Lower leg skin (tissue), 4 donors: Measurements from ENCODE around the gene CNTRL. TPM values are rescaled to one million over a fixed set of nuclear protein-coding genes. Genes with fewer than 3 reads are reported as not detected.

Source experiments
- DNase-seq, 2 donors: peaks; one replicate each; pipeline ENCODE4 v3.0.0-alpha.2; 2019; ENCODE audit warnings: low spot score in 2 of 2
- H3K4me3 ChIP-seq: fragments of 200-600 bp; sonication (generic); 2 replicates; pipeline ENCODE4 v1.5.1; 2017; ENCODE audit warnings: mild to moderate bottlenecking, low read depth; ENCODE audit not compliant: poor library complexity, severe bottlenecking
- POLR2A ChIP-seq, 2 donors: fragments of 450-650 bp; IDR thresholded peaks; one replicate each; pipeline ENCODE4 v1.6.1; 2016 to 2017; ENCODE audit warnings: antibody characterized with exemption in 2 of 2, mild to moderate bottlenecking in 1 of 2, moderate library complexity in 1 of 2
- WGBS, 2 donors: methylation state at CpG; one replicate each; pipeline ENCODE4 v1.1.5; 2018; 5-methylcytosine and 5-hydroxymethylcytosine counted together
- intact Hi-C: fragments of 100-400 bp; cut with DNase I; formaldehyde crosslinking; loops from one replicate; pipeline ENCODE4 v1.15.0; 2023; ENCODE audit warnings: low total_unique reads
- total RNA-seq, 4 donors: library from RNA; depleted of rRNA; stranded (reverse); fragments of >200 nt; gene quantifications; one replicate each; pipeline ENCODE4 v1.1.0, GENCODE V29; 2016
- TF ChIP-seq, protein P1 (sequence below), 3 donors: fragments of 450-650 bp; IDR thresholded peaks; one replicate each; pipeline ENCODE4 v1.5.1; 2016; ENCODE audit warnings: antibody characterized with exemption in 3 of 3, mild to moderate bottlenecking in 3 of 3, moderate library complexity in 2 of 3

CNTRL gene
- total RNA-seq, 4 donors from 2014 or later, result 7.7 to 11.4 (median 9.0) TPM

DNA sequence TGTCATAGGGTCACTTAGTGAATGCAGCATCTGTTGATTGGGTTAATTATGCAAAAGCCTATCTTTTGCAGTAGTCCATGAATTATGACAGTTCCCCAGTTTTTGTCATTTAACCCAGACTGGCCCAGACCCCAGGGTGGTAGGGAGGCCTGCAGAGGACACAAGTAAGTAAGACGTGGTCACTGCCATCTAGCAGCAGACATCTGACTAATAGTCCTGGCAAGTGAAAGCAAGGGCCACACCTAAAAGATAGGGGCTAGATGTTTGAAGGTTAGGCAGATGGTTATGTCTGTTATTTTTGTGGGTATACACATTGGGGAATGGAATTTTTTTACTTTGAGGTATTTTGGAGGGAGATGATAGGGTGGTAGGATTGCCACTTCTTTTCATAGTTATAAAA, 78.9 kb downstream of the CNTRL start:
- intact Hi-C loops, result no loop called here
- no peak for DNase-seq
- H3K4me3 ChIP-seq, result no peak overlapping the region
- WGBS, 2 donors, result 35 to 58% methylated on average over 1 of the region's 1 CpG
- TF ChIP-seq POLR2A (IDR thresholded peaks at IDR 0.05), result no peak
- TF ChIP-seq, protein P1, sequence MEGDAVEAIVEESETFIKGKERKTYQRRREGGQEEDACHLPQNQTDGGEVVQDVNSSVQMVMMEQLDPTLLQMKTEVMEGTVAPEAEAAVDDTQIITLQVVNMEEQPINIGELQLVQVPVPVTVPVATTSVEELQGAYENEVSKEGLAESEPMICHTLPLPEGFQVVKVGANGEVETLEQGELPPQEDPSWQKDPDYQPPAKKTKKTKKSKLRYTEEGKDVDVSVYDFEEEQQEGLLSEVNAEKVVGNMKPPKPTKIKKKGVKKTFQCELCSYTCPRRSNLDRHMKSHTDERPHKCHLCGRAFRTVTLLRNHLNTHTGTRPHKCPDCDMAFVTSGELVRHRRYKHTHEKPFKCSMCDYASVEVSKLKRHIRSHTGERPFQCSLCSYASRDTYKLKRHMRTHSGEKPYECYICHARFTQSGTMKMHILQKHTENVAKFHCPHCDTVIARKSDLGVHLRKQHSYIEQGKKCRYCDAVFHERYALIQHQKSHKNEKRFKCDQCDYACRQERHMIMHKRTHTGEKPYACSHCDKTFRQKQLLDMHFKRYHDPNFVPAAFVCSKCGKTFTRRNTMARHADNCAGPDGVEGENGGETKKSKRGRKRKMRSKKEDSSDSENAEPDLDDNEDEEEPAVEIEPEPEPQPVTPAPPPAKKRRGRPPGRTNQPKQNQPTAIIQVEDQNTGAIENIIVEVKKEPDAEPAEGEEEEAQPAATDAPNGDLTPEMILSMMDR (IDR thresholded peaks at IDR 0.05), result no peak

DNA sequence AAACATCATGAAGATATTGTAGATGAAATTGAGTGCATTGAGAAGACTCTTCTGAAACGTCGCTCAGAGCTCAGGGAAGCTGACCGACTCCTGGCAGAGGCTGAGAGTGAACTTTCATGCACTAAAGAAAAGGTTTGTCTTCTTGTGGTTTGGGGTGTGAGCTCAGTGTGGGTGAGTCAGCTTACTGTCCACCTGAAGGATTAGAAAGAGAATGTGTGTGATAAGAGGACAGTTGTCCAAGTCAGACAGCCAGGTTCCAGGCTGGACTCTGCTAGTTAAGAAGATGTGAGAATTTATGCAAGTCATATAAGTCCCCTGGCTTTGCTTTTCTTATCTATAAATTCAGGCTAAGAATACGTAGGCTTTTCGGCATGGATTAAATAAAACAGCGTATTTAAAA, 80.0 kb downstream of the CNTRL start:
- intact Hi-C loops, result no loop called here

DNA sequence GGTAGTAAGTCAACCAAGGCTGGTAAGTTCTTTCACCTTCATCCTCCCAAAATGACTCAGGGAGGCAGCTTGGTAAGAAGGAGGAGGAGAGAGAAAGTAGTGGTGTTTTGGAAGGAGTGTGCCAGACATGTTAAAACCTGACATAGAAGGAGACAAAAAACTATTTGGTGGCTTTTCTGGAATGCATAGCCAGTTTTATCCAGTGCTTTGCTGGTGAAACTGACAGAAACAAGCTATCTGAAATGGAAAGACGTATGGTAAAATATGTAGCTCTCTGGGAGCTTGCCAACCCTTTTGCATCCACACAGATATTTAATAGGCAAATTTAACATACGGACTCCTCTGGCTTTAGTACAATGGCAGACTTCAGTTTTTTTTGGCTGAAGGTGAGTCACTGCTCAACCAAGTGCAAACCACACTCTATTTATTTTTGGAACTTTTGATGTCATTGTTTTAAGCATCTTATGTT, 81.5 kb downstream of the CNTRL start:
- no peak overlapping the region for H3K4me3 ChIP-seq
- DNase-seq, result peak in 1 of 2 donors; percentile 29
- TF ChIP-seq, protein P1 (IDR thresholded peaks at IDR 0.05), result no peak
- no peak for TF ChIP-seq POLR2A (IDR thresholded peaks at IDR 0.05)
- intact Hi-C loops, result no loop called here
- WGBS, 2 donors, result 35 to 55% methylated on average over 2 of the region's 2 CpGs

More for the DNA sequence above, 80.0 kb downstream of the CNTRL start:
- DNase-seq, result no peak
- TF ChIP-seq, protein P1 (IDR thresholded peaks at IDR 0.05), result no peak
- TF ChIP-seq POLR2A (IDR thresholded peaks at IDR 0.05), result no peak
- H3K4me3 ChIP-seq, result no peak overlapping the region
- 86 to 90% methylated on average over 6 of the region's 6 CpGs for WGBS, 2 donors

DNA sequence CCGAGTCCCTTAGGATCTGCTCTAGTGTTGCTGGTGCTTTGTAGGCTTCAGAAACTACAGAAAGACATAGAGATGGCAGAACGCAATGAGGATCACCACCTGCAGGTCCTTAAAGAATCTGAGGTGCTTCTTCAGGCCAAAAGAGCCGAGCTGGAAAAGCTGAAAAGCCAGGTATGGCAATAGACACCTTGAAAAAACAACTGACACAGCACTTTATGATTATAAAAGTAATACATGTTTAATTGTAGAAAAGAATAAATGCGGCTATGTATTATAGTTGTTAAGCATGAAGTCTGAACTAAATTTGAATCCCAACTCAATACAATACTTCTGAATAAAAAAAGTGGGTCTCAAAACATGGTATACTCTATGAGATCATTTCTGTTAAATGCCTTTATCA, 83.2 kb downstream of the CNTRL start:
- TF ChIP-seq POLR2A (IDR thresholded peaks at IDR 0.05), result no peak
- TF ChIP-seq, protein P1 (IDR thresholded peaks at IDR 0.05), result no peak
- intact Hi-C loops, result no loop called here
- 96 to 97% methylated on average over 4 of the region's 4 CpGs for WGBS, 2 donors
- no peak overlapping the region for H3K4me3 ChIP-seq
- DNase-seq, result no peak

DNA sequence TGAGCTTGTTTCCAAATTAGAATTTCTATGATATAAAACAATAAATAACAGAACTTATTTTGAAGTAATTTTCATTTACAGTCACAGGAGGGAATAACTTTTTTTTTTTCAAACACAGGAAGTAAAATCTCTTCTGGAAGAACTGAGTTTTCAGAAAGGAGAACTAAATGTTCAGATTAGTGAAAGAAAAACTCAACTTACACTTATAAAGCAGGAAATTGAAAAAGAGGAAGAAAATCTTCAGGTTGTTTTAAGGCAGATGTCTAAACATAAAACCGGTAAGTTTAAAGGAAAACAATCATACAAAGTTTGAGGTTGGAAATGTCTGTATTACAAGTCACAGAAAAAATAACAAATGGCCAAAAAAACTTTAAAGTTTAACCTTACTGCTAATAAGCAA, 85.3 kb downstream of the CNTRL start:
- no peak for TF ChIP-seq POLR2A (IDR thresholded peaks at IDR 0.05)
- TF ChIP-seq, protein P1 (IDR thresholded peaks at IDR 0.05), result no peak
- intact Hi-C loops, result no loop called here
- WGBS, 2 donors, result 74 to 81% methylated on average over 1 of the region's 1 CpG
- H3K4me3 ChIP-seq, result no peak overlapping the region
- DNase-seq, result no peak

DNA sequence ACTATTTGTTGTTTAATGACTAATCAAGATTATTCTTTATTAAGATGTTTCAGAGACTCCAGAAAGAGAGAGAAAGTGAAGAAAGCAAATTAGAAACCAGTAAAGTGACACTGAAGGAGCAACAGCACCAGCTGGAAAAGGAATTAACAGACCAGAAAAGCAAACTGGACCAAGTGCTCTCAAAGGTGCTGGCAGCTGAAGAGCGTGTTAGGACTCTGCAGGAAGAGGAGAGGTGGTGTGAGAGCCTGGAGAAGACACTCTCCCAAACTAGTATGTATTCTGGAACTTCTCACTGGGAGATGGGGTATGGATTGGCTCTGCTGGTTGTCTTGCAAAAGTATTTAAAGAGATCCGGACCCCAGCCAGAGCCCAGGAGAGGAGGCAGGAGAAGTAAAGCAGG, 93.3 kb downstream of the CNTRL start:
- intact Hi-C loops, result no loop called here
- TF ChIP-seq, protein P1 (IDR thresholded peaks at IDR 0.05), result no peak
- no peak for TF ChIP-seq POLR2A (IDR thresholded peaks at IDR 0.05)
- DNase-seq, result no peak
- 89 to 93% methylated on average over 2 of the region's 2 CpGs for WGBS, 2 donors
- H3K4me3 ChIP-seq, result no peak overlapping the region
